Muscle of arm (tissue), 14 donors: ENCODE measurements around the gene CFAP97D2. TPM values are rescaled to one million over a fixed set of nuclear protein-coding genes. Genes with fewer than 3 reads are reported as not detected.
"Not testable (repeated sequence)": the region's sequence is repeated elsewhere in the genome, so short reads cannot be mapped to it uniquely, and the experiment has no call there.

ENCODE experiments used
- DNase-seq: peaks from one replicate; pipeline ENCODE4 v3.0.0-alpha.2; 2013
- long read RNA-seq, 11 donors: transcript quantifications; one replicate each; lab custom pipeline, GENCODE V29; 2026
- polyA plus RNA-seq, 12 donors: library from polyadenylated mRNA; unstranded; fragments of 120-200 nt; gene quantifications; one replicate each; pipeline ENCODE4 v1.2.1, GENCODE V29; 2013; ENCODE audit not compliant: insufficient read length in 12 of 12

CFAP97D2 gene
- not detected for polyA plus RNA-seq
- long read RNA-seq, donor 1 = 0 reads
- long read RNA-seq, donor 2 = 0 reads
- long read RNA-seq, donor 3 = 0 reads
- long read RNA-seq, donor 4 = 0 reads
- long read RNA-seq, donor 5 = 0 reads
- long read RNA-seq, donor 6 = 0 reads
- long read RNA-seq, donor 7 = 0 reads
- long read RNA-seq, donor 8 = 0 reads
- long read RNA-seq, donor 9 = 0 reads
- long read RNA-seq, donor 10 = 0 reads
- long read RNA-seq, donor 11 = 0 reads

- DNase-seq = no peak
These were observed at the start of gene CFAP97D2 for GRCh38 chr13:114179087-114179658. Gene CFAP97D2 (plus strand): TSS chr13:114179257. CDS start chr13:114179331, 74 bp downstream.

DNA sequence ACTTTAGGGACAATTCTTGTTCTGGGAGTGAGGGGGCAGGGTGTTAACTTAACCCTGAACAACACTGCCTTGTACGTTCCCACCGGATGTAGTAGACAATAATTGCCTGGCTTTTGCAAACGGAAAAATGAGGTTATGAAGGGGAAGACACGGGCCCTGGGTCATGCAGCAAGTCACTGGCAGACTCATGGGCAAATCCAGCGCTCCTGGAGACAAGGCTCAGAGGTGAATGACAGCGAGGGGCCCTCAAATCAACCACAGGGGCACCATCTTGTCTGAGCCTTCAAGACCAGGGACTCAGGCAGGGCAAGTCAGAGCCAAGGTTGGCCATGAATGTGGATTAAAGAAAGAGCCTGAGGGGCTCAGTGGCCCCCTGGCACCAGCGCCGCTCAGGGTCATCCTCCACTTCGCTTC lies 49.4 kb upstream of the CFAP97D2 start:
- DNase-seq = no peak

- no peak for DNase-seq
These were observed 48.8 kb upstream of the CFAP97D2 start for GRCh38 chr13:114130131-114130836.

DNA sequence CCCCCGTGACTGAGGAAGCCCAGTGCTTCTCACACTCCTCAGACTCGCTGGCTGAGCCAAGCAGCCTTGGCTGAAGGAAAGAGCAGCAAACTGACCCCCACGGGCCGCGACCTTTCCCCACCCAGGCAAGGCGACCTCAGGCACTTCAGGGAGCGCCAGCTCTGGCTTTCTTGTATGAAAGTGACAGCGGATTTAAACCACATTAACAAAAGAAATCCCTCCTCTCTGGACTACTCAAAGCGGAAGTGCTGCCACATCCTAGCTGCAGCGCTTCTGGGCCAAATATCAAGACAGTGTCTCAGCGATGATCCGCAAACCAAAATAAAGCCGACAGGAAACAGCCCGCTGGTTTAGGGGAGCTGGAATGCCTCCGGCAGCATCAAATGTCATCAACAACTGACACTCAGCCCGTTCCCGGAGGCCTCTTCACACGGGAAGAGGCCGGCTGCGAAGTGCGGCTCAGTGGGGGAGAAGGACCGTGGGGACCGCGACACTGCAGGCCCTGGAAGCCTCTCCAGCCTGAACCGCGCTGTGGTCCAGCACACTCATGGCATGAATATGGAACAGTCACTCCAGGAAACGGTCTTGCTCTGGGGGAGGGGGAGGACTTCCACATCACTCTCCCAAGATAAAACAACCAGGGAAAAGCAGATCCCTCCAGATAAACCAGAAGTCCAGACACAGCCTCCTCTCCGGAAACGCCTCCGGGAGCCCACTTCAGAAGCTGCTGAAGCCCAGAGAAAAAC lies 48.0 kb upstream of the CFAP97D2 start:
- peak; percentile 66 for DNase-seq

- DNase-seq = no peak
These were observed 47.3 kb upstream of the CFAP97D2 start for GRCh38 chr13:114131583-114132418.

- peak; percentile 82 for DNase-seq
These were observed 46.5 kb upstream of the CFAP97D2 start, which contains the start of gene RASA3 for GRCh38 chr13:114132419-114133121. Gene RASA3 (minus strand): TSS chr13:114132623. CDS start chr13:114132489, 134 bp downstream.

DNA sequence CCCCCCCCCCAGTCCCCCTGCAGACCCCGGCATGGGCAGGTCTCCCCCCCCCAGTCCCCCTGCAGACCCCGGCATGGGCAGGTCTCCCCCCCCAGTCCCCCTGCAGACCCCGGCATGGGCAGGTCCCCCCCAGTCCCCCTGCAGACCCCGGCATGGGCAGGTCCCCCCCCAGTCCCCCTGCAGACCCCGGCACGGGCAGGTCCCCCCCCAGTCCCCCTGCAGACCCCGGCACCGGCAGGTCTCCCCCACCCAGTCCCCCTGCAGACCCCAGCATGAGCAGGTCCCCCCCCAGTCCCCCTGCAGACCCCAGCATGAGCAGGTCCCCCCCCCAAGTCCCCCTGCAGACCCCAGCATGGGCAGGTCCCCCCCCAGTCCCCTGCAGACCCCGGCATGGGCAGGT lies 45.9 kb upstream of the CFAP97D2 start:
- DNase-seq = not testable (repeated sequence)

DNA sequence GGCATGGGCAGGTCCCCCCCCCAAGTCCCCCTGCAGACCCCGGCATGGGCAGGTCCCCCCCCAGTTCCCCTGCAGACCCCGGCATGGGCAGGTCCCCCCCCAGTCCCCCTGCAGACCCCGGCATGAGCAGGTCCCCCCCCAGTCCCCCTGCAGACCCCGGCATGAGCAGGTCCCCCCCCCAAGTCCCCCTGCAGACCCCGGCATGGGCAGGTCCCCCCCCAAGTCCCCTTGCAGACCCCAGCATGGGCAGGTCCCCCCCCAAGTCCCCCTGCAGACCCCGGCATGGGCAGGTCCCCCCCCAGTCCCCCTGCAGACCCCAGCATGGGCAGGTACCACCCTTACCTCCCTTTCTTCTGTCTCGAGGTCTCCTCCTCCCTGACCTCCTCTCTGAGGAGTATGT lies 45.5 kb upstream of the CFAP97D2 start:
- DNase-seq = not testable (repeated sequence)

GRCh38 chr13:114134111-114134943 lies 44.7 kb upstream of the CFAP97D2 start:
- no peak for DNase-seq

GRCh38 chr13:114134944-114135610 lies 44.0 kb upstream of the CFAP97D2 start:
- DNase-seq = no peak

GRCh38 chr13:114135731-114136171 lies 43.3 kb upstream of the CFAP97D2 start:
- no peak for DNase-seq

DNA sequence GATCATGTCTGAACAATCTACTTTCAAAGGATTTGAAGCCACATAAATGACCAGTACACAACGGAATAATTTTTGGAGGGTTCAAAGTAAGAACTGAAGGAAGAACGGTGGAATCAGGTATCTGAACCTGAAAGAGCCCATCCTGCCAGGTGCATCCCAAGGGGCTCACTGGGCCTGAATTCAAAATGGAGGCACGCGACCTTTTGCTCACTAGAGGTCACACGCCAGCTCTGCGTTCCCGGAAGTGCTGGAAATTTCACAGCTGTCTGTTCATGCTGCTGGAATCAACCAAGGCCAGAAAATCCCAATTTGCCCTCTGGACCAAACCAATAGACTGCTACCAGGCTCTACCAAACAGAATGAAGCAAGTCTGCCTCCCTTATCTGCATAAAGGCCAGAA lies 42.5 kb upstream of the CFAP97D2 start:
- DNase-seq = no peak

DNA sequence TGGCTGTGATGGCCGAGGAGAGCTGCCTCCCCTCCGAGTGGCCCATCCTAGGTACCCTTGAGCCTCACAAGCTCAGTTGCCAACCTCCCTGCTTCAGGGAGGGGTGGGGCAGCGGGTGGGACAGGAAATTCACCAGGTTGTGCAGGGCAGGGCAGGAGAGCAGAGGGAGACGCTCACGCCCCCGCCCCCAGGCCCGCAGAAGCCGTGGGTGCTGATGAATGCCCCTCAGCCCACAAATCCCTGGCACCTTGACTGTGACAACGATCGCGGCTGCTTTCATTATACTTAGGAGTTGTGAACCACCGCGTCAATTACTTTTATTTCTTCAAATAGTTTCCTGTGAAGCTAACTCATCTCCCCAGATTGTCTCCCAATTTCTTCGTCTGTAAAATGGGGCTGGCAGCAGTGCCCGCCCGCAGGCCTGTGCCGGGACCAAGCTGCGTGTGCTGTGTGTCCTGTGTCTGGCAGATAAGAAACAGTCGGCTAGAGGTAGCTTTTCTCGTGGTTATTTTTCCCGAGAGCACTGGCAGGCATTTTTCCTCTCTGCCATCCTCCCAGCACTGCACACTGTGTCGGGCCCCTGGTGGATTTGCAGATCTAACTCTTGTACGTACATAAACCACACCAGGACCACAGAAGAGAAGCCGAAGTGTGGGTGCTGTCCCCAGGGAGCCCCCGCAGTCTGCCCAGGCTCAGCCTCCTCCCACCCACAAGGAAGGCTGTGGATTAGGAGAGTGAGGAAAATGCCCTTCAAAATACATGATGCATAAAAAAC lies 38.7 kb upstream of the CFAP97D2 start:
- no peak for DNase-seq

GRCh38 chr13:114140906-114141250 lies 38.2 kb upstream of the CFAP97D2 start:
- DNase-seq = no peak

- no peak for DNase-seq
These were observed 37.6 kb upstream of the CFAP97D2 start for GRCh38 chr13:114141261-114141996.

- no peak for DNase-seq
These were observed 36.9 kb upstream of the CFAP97D2 start for GRCh38 chr13:114142137-114142550.

DNA sequence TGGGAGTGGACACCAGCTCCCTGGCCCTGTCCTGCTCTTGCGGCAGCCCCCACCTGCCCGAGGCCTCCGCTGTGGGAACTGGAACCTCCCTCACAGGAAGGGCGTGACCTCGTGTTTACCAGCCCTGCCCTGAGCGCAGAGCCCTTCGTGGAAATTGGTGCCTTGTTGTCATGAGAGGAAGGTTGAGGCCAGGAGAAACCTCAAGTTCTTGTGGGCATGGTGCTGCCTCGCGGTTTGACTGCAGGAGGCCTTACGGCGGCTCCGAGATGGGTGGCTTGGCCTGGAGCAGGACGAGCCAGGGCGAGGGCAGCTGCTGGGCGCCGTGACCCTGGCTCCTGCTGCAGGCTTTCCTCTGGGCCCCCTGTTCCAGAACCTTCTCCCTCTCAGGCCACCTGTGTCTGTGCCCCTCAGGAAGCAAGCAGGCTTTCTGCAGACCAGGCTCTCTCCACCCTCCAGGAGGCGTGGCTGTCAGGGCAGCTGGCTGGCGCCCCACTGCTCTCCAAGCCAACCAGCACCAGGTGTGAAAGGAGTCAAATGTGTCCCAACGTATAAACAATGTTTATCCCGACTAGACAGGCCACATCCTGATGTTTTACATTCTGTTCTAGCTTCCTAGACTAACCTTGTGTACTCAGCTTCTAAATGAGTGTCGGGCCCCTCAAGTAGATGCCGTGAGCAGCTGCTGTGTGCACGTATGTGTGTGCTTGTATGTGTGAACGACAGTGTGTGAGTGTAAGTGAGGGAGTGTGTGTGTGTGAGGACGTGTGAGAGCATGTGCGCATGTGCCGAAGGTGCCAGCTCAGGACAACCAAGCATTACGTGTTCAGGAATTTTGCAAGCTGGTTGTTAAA lies 36.2 kb upstream of the CFAP97D2 start:
- no peak for DNase-seq
